NOMO-1 treated with DMSO at 0.1 percent for 48 hours (cell line): ENCODE measurements around the gene IGSF11.
A peak's percentile ranks its signal among the peaks of the same experiment; 100 is the strongest.

Source experiments
- DNase-seq: peaks from one replicate; lab custom pipeline; 2025; ENCODE audit not compliant: unreplicated experiment; lab: John Stamatoyannopoulos, UW

IGSF11 gene

GRCh38 chr3:118889691-118890090 is 145.0 kb downstream of the IGSF11 start:
- DNase-seq: no peak

GRCh38 chr3:118886708-118887107 is 147.9 kb downstream of the IGSF11 start:
- no peak for DNase-seq

GRCh38 chr3:118884748-118885206 is 149.9 kb downstream of the IGSF11 start:
- DNase-seq: peak; percentile 21

- DNase-seq: peak; percentile 47
Observed at GRCh38 chr3:118882353-118882947, 152.2 kb downstream of the IGSF11 start.

GRCh38 chr3:118868051-118868450 is 166.6 kb downstream of the IGSF11 start:
- DNase-seq: no peak

- DNase-seq: no peak
Observed at GRCh38 chr3:118863731-118864322, 170.8 kb downstream of the IGSF11 start.

GRCh38 chr3:118859950-118860349 is 174.7 kb downstream of the IGSF11 start:
- no peak for DNase-seq

GRCh38 chr3:118851466-118852193 is 183.0 kb downstream of the IGSF11 start:
- peak; percentile 47 for DNase-seq

GRCh38 chr3:118850687-118851086 is 184.0 kb downstream of the IGSF11 start:
- DNase-seq: no peak
